Retinal pigment epithelial cell (primary cell): ENCODE data around the gene VPS13D.

Experiments used
- DNase-seq: peaks from one replicate; pipeline ENCODE4 v3.0.0-alpha.2; 2010; ENCODE audit warnings: low read depth
- H3K4me3 ChIP-seq: 2 replicates; pipeline ENCODE4 v1.5.1; 2011; ENCODE audit warnings: mild to moderate bottlenecking, low read length, control low read depth, moderate library complexity
- CTCF ChIP-seq: conservative IDR thresholded peaks from 2 replicates; pipeline ENCODE4 v1.5.1; 2011; ENCODE audit warnings: low read depth, low read length, control low read depth, inconsistent platforms

VPS13D gene

GRCh38 chr1:12249181-12249580 lies 19.4 kb downstream of the VPS13D start:
- no peak for TF ChIP-seq CTCF
- DNase-seq = no peak
- H3K4me3 ChIP-seq = no peak overlapping the region

GRCh38 chr1:12249748-12250147 lies 19.9 kb downstream of the VPS13D start:
- no peak overlapping the region for H3K4me3 ChIP-seq
- DNase-seq = no peak
- no peak for TF ChIP-seq CTCF

GRCh38 chr1:12251442-12251841 lies 21.6 kb downstream of the VPS13D start:
- H3K4me3 ChIP-seq = no peak overlapping the region
- DNase-seq = no peak
- TF ChIP-seq CTCF = no peak

- no peak for DNase-seq
- TF ChIP-seq CTCF = no peak
- H3K4me3 ChIP-seq = no peak overlapping the region
Measured at GRCh38 chr1:12255913-12256312, 26.1 kb downstream of the VPS13D start.

- H3K4me3 ChIP-seq = no peak overlapping the region
- no peak for DNase-seq
- TF ChIP-seq CTCF = no peak
Measured at GRCh38 chr1:12258272-12258671, 28.4 kb downstream of the VPS13D start.

GRCh38 chr1:12269351-12269750 lies 39.5 kb downstream of the VPS13D start:
- H3K4me3 ChIP-seq = no peak overlapping the region
- no peak for DNase-seq
- no peak for TF ChIP-seq CTCF

- DNase-seq = no peak
- TF ChIP-seq CTCF = no peak
- no peak overlapping the region for H3K4me3 ChIP-seq
Measured at GRCh38 chr1:12271033-12271432, 41.2 kb downstream of the VPS13D start.
